HG02623 (cell line): ENCODE measurements around the gene ADGRA3.

ENCODE experiments used
- ATAC-seq: cut with Tn5 transposase; IDR thresholded peaks from one replicate; pipeline ENCODE4 v1.9.1; 2021; ENCODE audit warnings: moderate library complexity; ENCODE audit not compliant: unreplicated experiment

ADGRA3 gene

DNA sequence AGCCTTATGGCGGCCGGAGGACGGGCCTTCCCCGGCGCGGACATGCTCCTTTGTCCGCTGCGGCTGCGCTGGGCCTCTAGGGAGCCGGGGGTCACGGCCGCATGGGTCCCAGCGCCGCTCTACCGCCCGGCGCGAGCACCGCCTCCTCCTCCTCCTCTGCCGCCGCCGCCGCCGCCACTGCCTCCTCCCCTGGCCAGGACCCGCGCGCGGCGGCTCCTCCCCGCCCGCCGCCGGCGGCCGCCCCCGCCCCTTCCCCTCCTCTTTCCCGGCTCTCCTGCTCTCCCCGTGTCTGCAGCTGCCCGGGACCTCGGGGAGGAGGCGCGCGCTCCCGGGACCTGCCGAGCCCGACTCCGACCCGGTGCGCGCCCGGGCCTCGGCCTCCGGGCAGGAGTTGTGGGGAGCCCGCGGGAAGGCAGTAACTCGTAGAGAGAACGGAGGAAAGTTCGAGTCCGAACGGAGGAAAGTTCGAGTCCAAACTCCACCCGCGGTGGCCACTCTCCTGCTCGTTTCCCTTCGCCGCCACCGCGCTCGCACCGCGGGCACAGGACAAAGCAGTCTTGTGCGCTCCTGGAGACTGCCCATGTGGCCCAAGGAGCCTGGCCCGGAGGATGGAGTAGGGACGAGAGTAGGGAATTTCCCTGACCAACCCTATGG is at the start of gene ADGRA3:
TSS of gene ADGRA3 (minus strand) at position 179 of the 654 bp plus-strand sequence. CDS start 282 bp downstream, outside the sequence.
- ATAC-seq = peak; percentile 40

- ATAC-seq = no peak
Measured at GRCh38 chr4:22556495-22556894, 40.6 kb upstream of the ADGRA3 start.

DNA sequence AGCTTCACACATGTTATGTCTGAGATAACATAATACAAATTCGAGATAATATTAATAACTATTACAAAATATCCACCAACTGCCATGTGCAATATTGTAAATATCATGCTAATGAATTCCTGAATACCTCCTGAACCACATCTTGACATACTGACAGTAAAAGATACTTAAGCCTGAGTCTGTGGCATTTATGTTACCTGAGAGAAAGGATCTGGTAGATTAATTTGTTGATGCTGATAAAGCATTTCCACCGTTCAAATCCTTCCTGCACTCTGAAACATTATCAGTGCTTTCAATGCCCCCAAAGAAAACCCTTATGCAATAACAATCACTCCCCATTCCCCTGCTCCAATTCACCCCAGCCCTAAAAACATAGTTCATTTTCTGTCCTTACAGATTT is 38.8 kb upstream of the ADGRA3 start:
- ATAC-seq = no peak

DNA sequence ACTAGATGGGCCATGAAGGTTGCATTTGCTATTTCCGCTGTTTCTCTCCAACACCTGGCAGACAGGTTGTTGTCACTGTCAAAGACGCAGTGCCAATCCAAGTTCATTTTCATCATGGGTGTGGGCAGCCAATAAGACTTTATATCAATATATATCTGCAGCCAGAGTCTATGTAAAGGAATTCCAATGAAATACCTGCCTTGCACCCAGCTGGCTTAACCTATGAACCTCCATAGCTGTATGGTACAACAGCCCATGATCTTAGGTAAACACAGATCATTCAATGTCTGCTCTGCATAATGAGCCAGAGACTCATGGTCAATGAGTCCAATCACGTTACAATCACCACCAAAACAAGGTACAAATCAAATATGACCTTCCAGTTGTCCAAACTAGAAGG is 37.7 kb upstream of the ADGRA3 start:
- no peak for ATAC-seq

GRCh38 chr4:22552812-22553211 is 36.9 kb upstream of the ADGRA3 start:
- ATAC-seq = no peak

DNA sequence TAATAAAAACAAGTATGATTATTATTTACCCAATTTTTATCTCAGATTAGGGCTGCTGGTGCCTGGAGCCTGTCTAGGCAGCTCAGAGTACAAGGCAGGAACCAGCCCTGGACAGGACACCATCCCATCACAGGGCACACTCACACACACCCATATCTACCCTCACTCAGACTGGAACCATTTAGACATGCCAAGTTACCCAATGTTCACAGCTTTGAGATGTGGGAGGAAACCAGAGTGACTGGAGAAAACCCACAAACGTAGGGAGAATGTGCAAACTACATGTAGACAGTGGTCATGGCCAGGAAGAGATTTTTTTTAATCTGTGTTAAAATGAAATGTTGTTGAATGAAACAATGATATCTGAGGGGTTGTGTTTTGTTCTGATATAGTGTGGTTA is 35.7 kb upstream of the ADGRA3 start:
- no peak for ATAC-seq

DNA sequence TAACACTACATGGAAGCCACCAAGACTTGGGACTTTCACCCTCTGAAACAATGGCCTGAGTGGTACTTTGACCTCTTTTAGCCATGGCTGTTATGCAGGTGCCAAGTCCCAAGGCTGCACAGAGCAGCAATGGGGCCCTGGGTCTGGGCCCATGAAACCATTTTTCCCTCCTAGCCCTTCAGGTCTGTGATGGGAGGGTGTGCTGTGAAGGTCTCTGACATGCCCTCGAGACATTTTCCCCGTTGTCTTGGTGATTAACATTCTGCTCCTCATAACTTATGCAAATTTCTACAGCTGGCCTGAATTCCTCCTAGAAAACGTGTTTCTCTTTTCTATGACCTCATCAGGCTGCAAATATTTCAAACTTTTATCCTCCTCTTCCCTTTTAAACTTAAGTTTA is 30.4 kb upstream of the ADGRA3 start:
- ATAC-seq = no peak

DNA sequence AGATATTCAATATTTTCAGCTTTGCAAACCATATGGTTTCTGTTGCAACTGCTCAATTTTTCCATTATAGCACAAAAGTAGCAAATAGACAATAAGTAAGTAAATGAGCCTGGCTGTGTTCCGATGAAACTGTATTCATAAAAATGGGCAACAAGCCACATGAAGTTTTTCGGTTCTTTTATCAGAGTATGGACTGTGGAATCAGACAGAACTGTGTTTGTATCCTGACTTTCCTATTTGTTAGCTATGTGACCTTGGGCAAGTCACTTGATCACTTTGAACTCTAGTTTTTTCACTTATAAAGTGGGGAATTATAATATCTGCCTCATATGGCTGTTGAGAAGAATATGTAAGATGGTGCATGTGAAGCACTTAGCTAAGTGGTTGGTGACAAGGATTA is 23.4 kb upstream of the ADGRA3 start:
- no peak for ATAC-seq

DNA sequence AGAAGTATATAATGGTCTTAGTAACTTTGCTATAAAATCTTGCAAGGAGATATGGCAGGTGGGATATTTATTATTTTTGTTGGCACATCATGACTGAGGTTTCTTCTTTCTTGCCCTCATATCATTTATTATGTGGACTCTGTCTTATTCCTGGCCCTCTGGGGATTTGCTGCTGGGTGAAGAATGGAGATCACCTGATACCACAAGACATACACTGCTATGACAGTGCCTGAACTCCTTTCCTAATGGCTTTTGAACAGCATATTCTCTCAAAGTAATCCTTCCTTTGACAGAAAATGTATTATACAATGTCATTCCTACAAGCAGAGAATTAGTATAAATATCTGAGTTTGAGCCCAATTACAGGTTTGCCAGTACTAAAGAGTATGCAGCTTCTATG is 22.0 kb upstream of the ADGRA3 start:
- ATAC-seq = no peak

GRCh38 chr4:22534374-22534773 is 18.5 kb upstream of the ADGRA3 start:
- no peak for ATAC-seq

DNA sequence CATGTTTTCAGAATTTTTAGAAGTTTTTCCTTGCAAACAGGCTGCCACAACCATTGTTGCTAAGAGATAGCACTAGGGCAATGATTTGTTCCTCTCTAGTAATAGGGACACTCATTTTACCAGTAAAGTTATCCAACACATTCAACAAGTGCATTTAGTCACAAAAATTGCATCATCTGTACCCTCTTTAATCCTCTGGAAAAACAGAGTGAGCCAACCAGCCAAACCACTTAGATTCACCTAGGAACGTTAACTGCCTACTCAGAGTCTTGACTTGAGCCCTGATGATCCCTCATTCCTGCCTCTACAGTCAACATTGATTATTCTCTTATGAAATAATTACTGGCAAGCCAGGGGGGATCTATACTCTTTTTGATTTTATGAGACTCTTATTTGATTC is 17.0 kb upstream of the ADGRA3 start:
- no peak for ATAC-seq

GRCh38 chr4:22532117-22532516 is 16.3 kb upstream of the ADGRA3 start:
- ATAC-seq = no peak

DNA sequence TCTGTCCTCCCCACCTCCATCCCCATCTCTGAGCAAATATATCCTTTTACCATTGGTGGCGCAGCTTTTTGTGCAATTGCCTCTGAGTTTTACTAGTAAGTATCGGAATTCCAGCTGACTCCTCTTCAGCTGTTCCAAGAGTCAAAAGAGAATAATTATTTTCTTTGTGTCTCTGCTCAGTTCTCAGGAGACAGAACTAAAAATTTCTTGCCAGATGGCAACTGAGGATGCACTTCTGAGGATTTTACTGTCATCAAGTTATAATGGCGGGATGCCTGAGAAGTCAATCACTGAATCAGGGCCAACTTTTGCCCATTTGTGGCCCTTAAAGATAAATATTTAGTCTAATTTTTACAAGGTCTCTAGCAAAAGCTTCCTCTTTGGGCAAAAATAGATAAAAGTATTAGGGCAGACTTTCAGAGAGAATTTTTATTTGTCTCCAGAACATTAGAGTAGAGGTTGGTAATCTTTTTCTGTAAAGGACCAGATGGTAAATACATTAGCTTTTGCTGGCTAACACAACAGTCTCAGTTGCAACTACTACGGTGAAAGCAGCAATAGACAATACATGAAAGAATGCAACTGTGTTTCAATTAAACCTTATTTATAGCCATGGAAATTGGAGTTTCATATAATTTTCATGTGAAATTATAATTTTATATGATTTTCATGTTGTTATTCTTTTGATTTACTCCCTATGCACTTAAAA is 15.6 kb upstream of the ADGRA3 start:
- no peak for ATAC-seq

DNA sequence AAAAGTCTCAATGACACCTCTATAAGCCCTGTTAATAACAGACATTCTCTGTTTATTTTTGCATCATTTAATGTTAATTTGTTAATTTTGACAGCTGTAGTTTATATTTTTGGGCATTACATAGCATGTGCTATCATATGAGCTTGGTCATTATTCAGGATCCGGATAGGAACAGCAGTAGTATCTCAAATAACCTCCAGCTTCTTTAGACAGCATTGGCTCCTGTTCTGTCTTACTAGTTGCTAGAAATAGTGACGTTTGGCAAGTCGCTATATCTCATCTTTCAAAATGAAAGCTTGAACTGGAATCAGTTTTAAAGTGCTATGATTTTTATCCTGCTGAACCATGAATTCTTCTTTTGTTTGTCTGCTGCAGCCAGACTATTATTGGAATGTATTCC is 9.0 kb upstream of the ADGRA3 start:
- no peak for ATAC-seq

GRCh38 chr4:22522706-22523501 is 7.0 kb upstream of the ADGRA3 start:
- no peak for ATAC-seq

DNA sequence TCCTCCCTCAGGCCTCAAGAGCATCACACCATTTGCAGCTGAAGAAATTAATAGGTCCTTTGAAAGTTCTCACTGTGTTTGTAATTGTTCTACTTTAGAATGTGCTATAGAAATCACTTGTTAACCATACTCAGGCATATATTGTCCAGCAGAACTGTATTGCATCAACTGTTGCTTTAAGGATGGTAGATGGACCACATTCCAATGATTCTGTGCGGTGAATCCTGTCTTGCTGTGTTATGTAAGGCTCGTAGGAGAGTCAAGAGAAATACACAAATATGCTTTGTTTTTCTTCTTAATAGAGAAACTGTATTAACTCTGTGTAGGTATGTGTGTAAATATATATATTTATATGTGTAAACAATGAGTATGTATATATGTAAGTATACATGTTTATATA is 6.3 kb upstream of the ADGRA3 start:
- no peak for ATAC-seq

DNA sequence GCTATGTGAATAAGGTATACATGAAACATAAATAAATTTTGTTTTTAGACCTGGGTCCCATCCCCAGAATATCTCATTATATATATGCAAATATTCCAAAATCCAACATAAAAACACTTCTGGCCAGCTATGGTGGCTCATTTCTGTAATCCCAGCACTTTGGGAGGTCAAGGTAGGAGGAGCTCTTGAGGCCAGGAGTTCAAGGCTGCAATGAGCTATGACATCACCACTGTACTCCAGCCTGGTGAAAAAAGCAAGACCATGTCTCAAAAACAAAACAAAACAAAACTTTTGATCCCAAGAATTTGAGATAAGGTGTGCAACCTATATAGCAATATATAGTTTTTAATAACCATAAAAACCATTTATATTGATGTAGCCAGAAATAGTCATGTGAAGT is 5.4 kb upstream of the ADGRA3 start:
- no peak for ATAC-seq

- ATAC-seq = peak; percentile 40
Measured at GRCh38 chr4:22515145-22515887, 550 bp downstream of the ADGRA3 start.

GRCh38 chr4:22514481-22514880 is 1.4 kb downstream of the ADGRA3 start:
- ATAC-seq = no peak

DNA sequence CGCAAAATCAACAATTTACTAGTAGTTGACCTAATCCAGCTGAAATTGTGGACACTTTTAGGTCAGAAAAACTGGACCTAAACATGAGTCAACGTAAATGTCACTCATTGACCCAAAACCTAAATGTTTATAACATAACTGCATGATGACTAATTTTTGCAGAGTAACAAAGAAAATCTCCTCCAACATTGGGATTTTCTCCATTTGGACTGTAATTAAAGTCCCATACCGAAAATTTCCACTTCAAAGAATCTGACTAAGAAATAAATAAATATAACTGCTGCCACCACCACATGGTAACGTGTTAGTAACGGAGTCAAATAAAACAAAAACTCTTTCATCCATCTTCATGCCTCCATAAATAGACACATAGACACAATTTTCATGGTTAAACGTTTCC is 1.9 kb downstream of the ADGRA3 start:
- ATAC-seq = no peak

- ATAC-seq = no peak
Measured at GRCh38 chr4:22512306-22512705, 3.6 kb downstream of the ADGRA3 start.
